ENCODE measurements around the gene KIAA0825.

GRCh38 chr5:94130077-94130476 lies 488.3 kb downstream of the KIAA0825 start:
- TF ChIP-seq CTCF (IDR thresholded peaks at IDR 0.05; ENCODE audit: borderline replicate concordance, extremely low read depth, low read length, poor library complexity, severe bottlenecking): no peak
- no peak for TF ChIP-seq EZH2 (IDR thresholded peaks at IDR 0.05; ENCODE audit: borderline replicate concordance, low read depth, low read length, severe bottlenecking)
